Gastrocnemius medialis (tissue), 4 donors: Measurements from ENCODE around the gene CFAP54. TPM values are rescaled to one million over a fixed set of nuclear protein-coding genes. Genes with fewer than 3 reads are reported as not detected.
"Not testable (repeated sequence)": the region's sequence is repeated elsewhere in the genome, so short reads cannot be mapped to it uniquely, and the experiment has no call there.

ENCODE experiments used
- ATAC-seq, 2 donors: fragments of 150-250 bp; one replicate each; pipeline ENCODE4 v1.9.1; 2016
- DNase-seq, 2 donors: peaks; one replicate each; pipeline ENCODE4 v3.0.0-alpha.2; 2019
- H3K27ac ChIP-seq, 4 donors: fragments of 200-600 bp; sonication (generic); 1 replicate in 1 of 4; 2 replicates in 3 of 4; pipeline ENCODE4 v1.5.1; 2016 to 2018; ENCODE audit warnings: mild to moderate bottlenecking in 2 of 4, moderate library complexity in 1 of 4
- H3K27me3 ChIP-seq, 3 donors: fragments of 200-600 bp; sonication (generic) in 2 of 3; 1 replicate in 1 of 3; 2 replicates in 2 of 3; pipeline versions ENCODE4 v1.5.1 to v1.6.0; 2016 to 2019; ENCODE audit warnings: mild to moderate bottlenecking in 1 of 3, moderate library complexity in 1 of 3
- H3K36me3 ChIP-seq, 2 donors: fragments of 200-600 bp; sonication (generic) in 1 of 2; one replicate each; pipeline ENCODE4 v1.5.1; 2017 to 2018
- H3K4me1 ChIP-seq, 2 donors: fragments of 200-600 bp; sonication (generic) in 1 of 2; one replicate each; pipeline ENCODE4 v1.5.1; 2016 to 2017; ENCODE audit warnings: mild to moderate bottlenecking in 2 of 2
- H3K4me3 ChIP-seq, 4 donors: fragments of 200-600 bp; sonication (generic) in 3 of 4; 1 replicate in 1 of 4; 2 replicates in 3 of 4; pipeline ENCODE4 v1.5.1; 2016 to 2019; ENCODE audit warnings: mild to moderate bottlenecking in 2 of 4
- H3K9me3 ChIP-seq, 3 donors: fragments of 200-600 bp; sonication (generic) in 2 of 3; 1 replicate in 1 of 3; 2 replicates in 2 of 3; pipeline ENCODE4 v1.5.1; 2016 to 2019
- CTCF ChIP-seq, 5 experiments: fragments of 450-650 bp in 3 of 5; fragments of 200-600 bp in 2 of 5; sonication (generic) in 2 of 5; IDR thresholded peaks in 4 of 5; conservative IDR thresholded peaks in 1 of 5; 1 replicate in 4 of 5; 2 replicates in 1 of 5; pipeline ENCODE4 v1.5.1; 2016 to 2019; ENCODE audit warnings: antibody characterized with exemption in 5 of 5, mild to moderate bottlenecking in 3 of 5, moderate library complexity in 3 of 5
- POLR2A ChIP-seq, 2 donors: fragments of 450-650 bp; IDR thresholded peaks; one replicate each; pipeline ENCODE4 v1.6.1; 2017; ENCODE audit warnings: antibody characterized with exemption in 2 of 2, mild to moderate bottlenecking in 2 of 2, moderate library complexity in 2 of 2
- in situ Hi-C, 4 donors: fragments of 200-750 bp; cut with MboI; loops; one replicate each; pipeline versions ENCODE4 v1.15.0 to v1.8.0; 2017; ENCODE audit warnings: low sequenced_read_pairs in 4 of 4
- intact Hi-C: fragments of 100-400 bp; cut with DNase I; formaldehyde crosslinking; loops from one replicate; pipeline ENCODE4 v1.15.1; 2023; ENCODE audit warnings: low total_unique reads
- total RNA-seq, 4 donors: library from RNA; depleted of rRNA; stranded (reverse); fragments of >200 nt; gene quantifications; one replicate each; pipeline versions ENCODE4 v1.1.0 to v1.2.3, GENCODE V29; 2016

Gene CFAP54
- total RNA-seq, 4 donors from 2014 or later, result not detected

- intact Hi-C loops (no loop called here), in situ Hi-C loops (no loop called here)
- Histone ChIP-seq H3K27ac (no peak overlapping the region), H3K4me3 (no peak overlapping the region), H3K36me3 (no peaks in the 10 kb centered on the region), H3K4me1 (peaks cover 0 to 3% of the 10 kb centered on the region in 2 donors), H3K27me3 (no peaks in the 10 kb centered on the region), H3K9me3 (no peaks in the 10 kb centered on the region)
- no peak for DNase-seq
- no peak for TF ChIP-seq POLR2A (IDR thresholded peaks at IDR 0.05)
- TF ChIP-seq CTCF (IDR thresholded peaks at IDR 0.05 in 4 of 5, conservative IDR thresholded peaks at IDR 0.05 in 1 of 5), result no peak
- ATAC-seq, result no peak
These were observed 2.4 kb upstream of the CFAP54 start for GRCh38 chr12:96486751-96487613.

DNA sequence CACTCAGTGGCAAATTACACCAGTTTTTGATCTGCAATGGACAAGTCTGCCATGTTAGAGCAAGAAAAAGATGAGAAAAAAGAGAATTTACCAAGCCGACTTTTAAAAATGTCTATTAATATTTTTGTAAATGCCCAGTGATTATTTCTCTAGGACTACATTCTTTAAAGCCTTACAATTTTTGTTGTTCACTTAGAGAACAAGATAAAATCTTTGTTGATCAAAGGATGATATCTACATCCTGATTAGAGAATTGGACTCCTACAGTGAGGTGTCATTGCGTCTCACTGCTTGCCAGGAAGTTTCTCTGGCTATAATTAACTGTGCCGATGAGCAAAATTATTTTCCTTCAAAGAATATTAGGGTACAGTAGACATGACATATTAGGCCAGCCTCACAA, 1.7 kb upstream of the CFAP54 start:
- no peaks in the 10 kb centered on the region for H3K9me3 ChIP-seq
- no peak for DNase-seq
- ATAC-seq, result no peak
- H3K27ac ChIP-seq, result no peak overlapping the region
- no peak for TF ChIP-seq POLR2A (IDR thresholded peaks at IDR 0.05)
- TF ChIP-seq CTCF (IDR thresholded peaks at IDR 0.05 in 4 of 5, conservative IDR thresholded peaks at IDR 0.05 in 1 of 5), result no peak
- intact Hi-C loops (no loop called here), in situ Hi-C loops (no loop called here)
- peaks cover 0 to 3% of the 10 kb centered on the region in 2 donors for H3K4me1 ChIP-seq
- no peaks in the 10 kb centered on the region for H3K36me3 ChIP-seq
- no peak overlapping the region for H3K4me3 ChIP-seq
- H3K27me3 ChIP-seq, result no peaks in the 10 kb centered on the region

- no peak for ATAC-seq
- Histone ChIP-seq H3K4me1 (peaks cover 0 to 3% of the 10 kb centered on the region in 2 donors), H3K4me3 (no peak overlapping the region), H3K27me3 (no peaks in the 10 kb centered on the region), H3K27ac (no peak overlapping the region), H3K9me3 (no peaks in the 10 kb centered on the region), H3K36me3 (no peaks in the 10 kb centered on the region)
- intact Hi-C loops (no loop called here), in situ Hi-C loops (no loop called here)
- TF ChIP-seq POLR2A (IDR thresholded peaks at IDR 0.05) (no peak), CTCF (IDR thresholded peaks at IDR 0.05 in 4 of 5, conservative IDR thresholded peaks at IDR 0.05 in 1 of 5) (no peak)
- DNase-seq, result no peak
These were observed 3.7 kb downstream of the CFAP54 start for GRCh38 chr12:96493106-96493505.

- in situ Hi-C loops, H3K4me3 ChIP-seq, ATAC-seq, H3K27ac ChIP-seq, H3K9me3 ChIP-seq, DNase-seq, intact Hi-C loops, H3K36me3 ChIP-seq, H3K4me1 ChIP-seq, H3K27me3 ChIP-seq: not testable (repeated sequence)
These were observed 4.8 kb downstream of the CFAP54 start for GRCh38 chr12:96494154-96494553.

DNA sequence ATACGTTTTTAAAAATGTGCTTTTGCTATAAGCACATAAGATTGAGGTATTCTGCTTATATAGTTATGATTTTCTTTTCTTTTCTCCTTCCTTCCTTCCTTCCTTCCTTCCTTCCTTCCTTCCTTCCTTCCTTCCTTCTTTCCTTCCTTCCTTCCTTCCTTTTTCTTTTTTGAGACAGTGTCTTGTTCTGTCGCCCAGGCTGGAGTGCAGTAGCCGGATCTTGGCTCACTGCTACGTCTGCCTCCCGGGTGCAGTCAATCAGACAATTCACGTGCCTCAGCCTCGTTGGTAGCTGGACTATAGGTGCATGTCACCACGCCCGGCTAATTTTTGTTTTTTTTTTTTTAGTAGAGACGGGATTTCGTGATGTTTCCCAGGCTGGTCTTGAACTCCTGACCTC, 5.8 kb downstream of the CFAP54 start:
- in situ Hi-C loops (no loop called here), intact Hi-C loops (no loop called here)
- H3K27ac ChIP-seq, result peak overlapping the region in 1 of 4 donors; percentile 24
- H3K4me1 ChIP-seq, result no peaks in the 10 kb centered on the region
- no peaks in the 10 kb centered on the region for H3K9me3 ChIP-seq
- H3K36me3 ChIP-seq, result no peaks in the 10 kb centered on the region
- ATAC-seq, result no peak
- H3K27me3 ChIP-seq, result no peaks in the 10 kb centered on the region
- DNase-seq, result no peak
- no peak for TF ChIP-seq CTCF (IDR thresholded peaks at IDR 0.05 in 4 of 5, conservative IDR thresholded peaks at IDR 0.05 in 1 of 5)
- TF ChIP-seq POLR2A (IDR thresholded peaks at IDR 0.05), result no peak
- no peak overlapping the region for H3K4me3 ChIP-seq
